HCT116 (cell line): ENCODE measurements around the gene PTHLH.

Source experiments
- CTCF ChIP-seq, 3 experiments: fragments of 200-600 bp in 1 of 3; sonication (generic) in 1 of 3; IDR thresholded peaks in 2 of 3; conservative IDR thresholded peaks in 1 of 3; 2 replicates each; pipeline ENCODE4 v1.5.1; 2012 to 2017; ENCODE audit warnings: low read depth in 2 of 3, low read length in 2 of 3, antibody characterized with exemption in 1 of 3, borderline replicate concordance in 1 of 3, control low read depth in 1 of 3, mild to moderate bottlenecking in 1 of 3, mixed read lengths in 1 of 3, mixed run types in 1 of 3, moderate library complexity in 1 of 3; ENCODE audit not compliant: insufficient read depth in 1 of 3
- EZH2phosphoT487 ChIP-seq: fragments of 200-600 bp; IDR thresholded peaks from 2 replicates; pipeline ENCODE4 v1.6.1; 2018; ENCODE audit warnings: antibody characterized with exemption, borderline replicate concordance
- POLR2A ChIP-seq: IDR thresholded peaks from 2 replicates; pipeline ENCODE4 v1.7.0; 2011; ENCODE audit warnings: borderline replicate concordance; ENCODE audit not compliant: insufficient read depth, insufficient read length; ENCODE audit errors: extremely low read depth
- ZBTB33 ChIP-seq: IDR thresholded peaks from 2 replicates; pipeline ENCODE4 v1.6.1; 2011; ENCODE audit warnings: mild to moderate bottlenecking, low read length, moderate library complexity; ENCODE audit not compliant: insufficient replicate concordance; ENCODE audit errors: extremely low read depth

- TF ChIP-seq ZBTB33 = no peak
- no peak for TF ChIP-seq CTCF (IDR thresholded peaks at IDR 0.05 in 2 of 3, conservative IDR thresholded peaks at IDR 0.05 in 1 of 3; ENCODE audit: borderline replicate concordance in 1 of 3, insufficient read depth in 1 of 3, low read depth in 2 of 3, low read length in 2 of 3)
- TF ChIP-seq EZH2phosphoT487 = no peak
- TF ChIP-seq POLR2A = no peak
These were observed 956 bp upstream of the PTHLH start for GRCh38 chr12:27973487-27973890.
